ENCODE data around the gene BLTP3A. TPM values are rescaled to one million over a fixed set of nuclear protein-coding genes. Genes with fewer than 3 reads are reported as not detected.
"Not testable (repeated sequence)": the region's sequence is repeated elsewhere in the genome, so short reads cannot be mapped to it uniquely, and the experiment has no call there.

The BLTP3A gene
- total RNA-seq, 1 donor from 2014 or later = 27.8 TPM

- Mint-ChIP-seq H3K27me3 (ENCODE audit: unreplicated experiment) (peaks cover 2% of the 10 kb centered on the region), H3K9me3 (ENCODE audit: unreplicated experiment) (no peaks in the 10 kb centered on the region), H3K27ac (ENCODE audit: unreplicated experiment) (no peak overlapping the region), H3K4me3 (ENCODE audit: unreplicated experiment) (no peak overlapping the region), H3K4me1 (ENCODE audit: low read depth, unreplicated experiment) (no peaks in the 10 kb centered on the region), H3K36me3 (ENCODE audit: unreplicated experiment) (no peaks in the 10 kb centered on the region)
- no peak for TF ChIP-seq CTCF (IDR thresholded peaks at IDR 0.05; ENCODE audit: partially characterized antibody, unreplicated experiment)
- no peak for DNase-seq
Measured at GRCh38 chr6:34760108-34760507, 31.8 kb upstream of the BLTP3A start.

GRCh38 chr6:34761681-34762080 lies 30.2 kb upstream of the BLTP3A start:
- H3K4me1 Mint-ChIP-seq (ENCODE audit: low read depth, unreplicated experiment); H3K27ac Mint-ChIP-seq (ENCODE audit: unreplicated experiment); H3K4me3 Mint-ChIP-seq (ENCODE audit: unreplicated experiment); H3K27me3 Mint-ChIP-seq (ENCODE audit: unreplicated experiment); DNase-seq; H3K9me3 Mint-ChIP-seq (ENCODE audit: unreplicated experiment); H3K36me3 Mint-ChIP-seq (ENCODE audit: unreplicated experiment): not testable (repeated sequence)

- DNase-seq = no peak
- Mint-ChIP-seq H3K4me1 (ENCODE audit: low read depth, unreplicated experiment) (no peaks in the 10 kb centered on the region), H3K4me3 (ENCODE audit: unreplicated experiment) (no peak overlapping the region), H3K27me3 (ENCODE audit: unreplicated experiment) (no peaks in the 10 kb centered on the region), H3K36me3 (ENCODE audit: unreplicated experiment) (no peaks in the 10 kb centered on the region), H3K27ac (ENCODE audit: unreplicated experiment) (no peak overlapping the region), H3K9me3 (ENCODE audit: unreplicated experiment) (no peaks in the 10 kb centered on the region)
- TF ChIP-seq CTCF (IDR thresholded peaks at IDR 0.05; ENCODE audit: partially characterized antibody, unreplicated experiment) = no peak
Measured at GRCh38 chr6:34768148-34768547, 23.7 kb upstream of the BLTP3A start.

GRCh38 chr6:34771727-34772126 lies 20.2 kb upstream of the BLTP3A start:
- H3K4me3 Mint-ChIP-seq (ENCODE audit: unreplicated experiment) = no peak overlapping the region
- no peak overlapping the region for H3K27ac Mint-ChIP-seq (ENCODE audit: unreplicated experiment)
- no peaks in the 10 kb centered on the region for H3K4me1 Mint-ChIP-seq (ENCODE audit: low read depth, unreplicated experiment)
- no peak for TF ChIP-seq CTCF (IDR thresholded peaks at IDR 0.05; ENCODE audit: partially characterized antibody, unreplicated experiment)
- no peaks in the 10 kb centered on the region for H3K9me3 Mint-ChIP-seq (ENCODE audit: unreplicated experiment)
- no peaks in the 10 kb centered on the region for H3K36me3 Mint-ChIP-seq (ENCODE audit: unreplicated experiment)
- H3K27me3 Mint-ChIP-seq (ENCODE audit: unreplicated experiment) = no peaks in the 10 kb centered on the region
- DNase-seq = no peak

- Mint-ChIP-seq H3K27me3 (ENCODE audit: unreplicated experiment) (no peaks in the 10 kb centered on the region), H3K9me3 (ENCODE audit: unreplicated experiment) (no peaks in the 10 kb centered on the region), H3K4me3 (ENCODE audit: unreplicated experiment) (no peak overlapping the region), H3K4me1 (ENCODE audit: low read depth, unreplicated experiment) (no peaks in the 10 kb centered on the region), H3K27ac (ENCODE audit: unreplicated experiment) (no peak overlapping the region), H3K36me3 (ENCODE audit: unreplicated experiment) (no peaks in the 10 kb centered on the region)
- TF ChIP-seq CTCF (IDR thresholded peaks at IDR 0.05; ENCODE audit: partially characterized antibody, unreplicated experiment) = no peak
- DNase-seq = no peak
Measured at GRCh38 chr6:34772940-34773339, 18.9 kb upstream of the BLTP3A start.

GRCh38 chr6:34773916-34774315 lies 18.0 kb upstream of the BLTP3A start:
- H3K4me1 Mint-ChIP-seq (ENCODE audit: low read depth, unreplicated experiment) = no peaks in the 10 kb centered on the region
- no peaks in the 10 kb centered on the region for H3K36me3 Mint-ChIP-seq (ENCODE audit: unreplicated experiment)
- no peaks in the 10 kb centered on the region for H3K27me3 Mint-ChIP-seq (ENCODE audit: unreplicated experiment)
- no peaks in the 10 kb centered on the region for H3K9me3 Mint-ChIP-seq (ENCODE audit: unreplicated experiment)
- no peak for TF ChIP-seq CTCF (IDR thresholded peaks at IDR 0.05; ENCODE audit: partially characterized antibody, unreplicated experiment)
- no peak overlapping the region for H3K4me3 Mint-ChIP-seq (ENCODE audit: unreplicated experiment)
- no peak overlapping the region for H3K27ac Mint-ChIP-seq (ENCODE audit: unreplicated experiment)
- DNase-seq = no peak

Measured in glutamatergic neuron (in vitro differentiated cells).